Fibroblast of lung (primary cell): ENCODE measurements around the gene PROM2.

Experiments
- EZH2 ChIP-seq: IDR thresholded peaks from 2 replicates; pipeline ENCODE4 v1.5.1; 2012; ENCODE audit warnings: low read length, control low read depth, mild to moderate bottlenecking; ENCODE audit errors: missing control alignments
- TF ChIP-seq, protein P1 (sequence below), 2 donors: IDR thresholded peaks in 1 of 2; conservative IDR thresholded peaks in 1 of 2; 1 replicate in 1 of 2; 2 replicates in 1 of 2; pipeline ENCODE4 v1.5.1; 2011 to 2012; ENCODE audit warnings: low read length in 2 of 2, control low read depth in 1 of 2, inconsistent platforms in 1 of 2, low read depth in 1 of 2, mild to moderate bottlenecking in 1 of 2

GRCh38 chr2:95266781-95267430, 7.3 kb upstream of the PROM2 start:
- TF ChIP-seq, protein P1, sequence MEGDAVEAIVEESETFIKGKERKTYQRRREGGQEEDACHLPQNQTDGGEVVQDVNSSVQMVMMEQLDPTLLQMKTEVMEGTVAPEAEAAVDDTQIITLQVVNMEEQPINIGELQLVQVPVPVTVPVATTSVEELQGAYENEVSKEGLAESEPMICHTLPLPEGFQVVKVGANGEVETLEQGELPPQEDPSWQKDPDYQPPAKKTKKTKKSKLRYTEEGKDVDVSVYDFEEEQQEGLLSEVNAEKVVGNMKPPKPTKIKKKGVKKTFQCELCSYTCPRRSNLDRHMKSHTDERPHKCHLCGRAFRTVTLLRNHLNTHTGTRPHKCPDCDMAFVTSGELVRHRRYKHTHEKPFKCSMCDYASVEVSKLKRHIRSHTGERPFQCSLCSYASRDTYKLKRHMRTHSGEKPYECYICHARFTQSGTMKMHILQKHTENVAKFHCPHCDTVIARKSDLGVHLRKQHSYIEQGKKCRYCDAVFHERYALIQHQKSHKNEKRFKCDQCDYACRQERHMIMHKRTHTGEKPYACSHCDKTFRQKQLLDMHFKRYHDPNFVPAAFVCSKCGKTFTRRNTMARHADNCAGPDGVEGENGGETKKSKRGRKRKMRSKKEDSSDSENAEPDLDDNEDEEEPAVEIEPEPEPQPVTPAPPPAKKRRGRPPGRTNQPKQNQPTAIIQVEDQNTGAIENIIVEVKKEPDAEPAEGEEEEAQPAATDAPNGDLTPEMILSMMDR (conservative IDR thresholded peaks at IDR 0.05 in 1 of 2, IDR thresholded peaks at IDR 0.05 in 1 of 2; ENCODE audit: low read depth in 1 of 2, low read length in 2 of 2): no peak
- TF ChIP-seq EZH2: no peak
